H1 (cell line): ENCODE results near the gene RHOC. TPM values are rescaled to one million over a fixed set of nuclear protein-coding genes. Genes with fewer than 3 reads are reported as not detected.

ENCODE experiments used
- CTCF ChIA-PET: fragments of 300-600 bp; sonication (Branson Sonifier 250); formaldehyde crosslinking; loops from one replicate; lab custom pipeline; 2021; ENCODE audit not compliant: partially characterized antibody; lab: Charles Lee
- POLR2A ChIA-PET: fragments of 300-600 bp; sonication (Branson Sonifier 250); formaldehyde crosslinking; loops from one replicate; lab custom pipeline; 2021; ENCODE audit warnings: inconsistent platforms; ENCODE audit not compliant: partially characterized antibody; lab: Charles Lee
- DNase-seq, 2 experiments: peaks; one replicate each; pipeline versions ENCODE4 v3.0.0 to v3.0.0-alpha.2; 2010 to 2022; ENCODE audit warnings: low spot score in 2 of 2, low read depth in 1 of 2, mixed read lengths in 1 of 2
- FAIRE-seq: peaks from 2 replicates; lab custom pipeline; 2011; peaks lifted over from hg19 to GRCh38; lab: Jason Lieb, UNC
- H2AFZ ChIP-seq: 2 replicates; pipeline ENCODE4 v1.8.1; 2012; ENCODE audit warnings: low read length, inconsistent platforms
- H2AK5ac ChIP-seq: 2 replicates; pipeline ENCODE4 v1.6.1; 2013; ENCODE audit warnings: low read depth, low read length
- H2BK120ac ChIP-seq: replicated peaks from 2 replicates; pipeline ENCODE3; 2013; ENCODE audit warnings: low read depth, low read length, inconsistent platforms
- H2BK12ac ChIP-seq: 2 replicates; pipeline ENCODE4 v1.6.1; 2013; ENCODE audit warnings: low read depth, low read length
- H2BK15ac ChIP-seq: 2 replicates; pipeline ENCODE4 v1.6.1; 2013; ENCODE audit warnings: low read length
- H2BK20ac ChIP-seq: 2 replicates; pipeline ENCODE4 v1.6.1; 2013; ENCODE audit warnings: low read length
- H2BK5ac ChIP-seq: 2 replicates; pipeline ENCODE4 v1.6.1; 2013; ENCODE audit warnings: low read depth, low read length
- H3K14ac ChIP-seq: 2 replicates; pipeline ENCODE4 v1.6.1; 2013; ENCODE audit warnings: inconsistent platforms; ENCODE audit not compliant: insufficient read length
- H3K18ac ChIP-seq: 2 replicates; pipeline ENCODE4 v1.6.1; 2013; ENCODE audit warnings: low read length; ENCODE audit errors: extremely low read depth
- H3K23ac ChIP-seq: 2 replicates; pipeline ENCODE4 v1.6.1; 2013; ENCODE audit warnings: inconsistent platforms; ENCODE audit not compliant: insufficient read length
- H3K23me2 ChIP-seq: 2 replicates; pipeline ENCODE4 v1.6.1; 2013; ENCODE audit warnings: low read depth, low read length
- H3K27ac ChIP-seq: 2 replicates; pipeline ENCODE4 v1.6.1; 2011; ENCODE audit warnings: low read depth, low read length, inconsistent platforms
- H3K27me3 ChIP-seq, 4 experiments: replicated peaks in 1 of 4; 1 replicate in 1 of 4; 2 replicates in 3 of 4; pipeline versions ENCODE4 v1.6.1 to v1.8.1; 2011 to 2013; ENCODE audit warnings: low read length in 3 of 4, mild to moderate bottlenecking in 3 of 4, inconsistent platforms in 2 of 4, mixed read lengths in 2 of 4, moderate library complexity in 1 of 4; ENCODE audit not compliant: control insufficient read depth in 3 of 4, insufficient read depth in 3 of 4; ENCODE audit errors: extremely low read depth in 1 of 4
- H3K36me3 ChIP-seq, 4 experiments: 2 replicates each; pipeline versions ENCODE4 v1.6.1 to v1.8.1; 2011 to 2013; ENCODE audit warnings: mild to moderate bottlenecking in 4 of 4, low read length in 3 of 4, moderate library complexity in 2 of 4, control low read depth in 1 of 4, inconsistent platforms in 1 of 4; ENCODE audit not compliant: insufficient read depth in 4 of 4, control insufficient read depth in 2 of 4
- H3K4ac ChIP-seq: replicated peaks from 2 replicates; pipeline ENCODE3; 2013; ENCODE audit warnings: low read length, low read depth, mixed read lengths, inconsistent platforms; ENCODE audit not compliant: insufficient read length
- H3K4me1 ChIP-seq, 4 experiments: replicated peaks in 1 of 4; 1 replicate in 1 of 4; 2 replicates in 3 of 4; pipeline versions ENCODE4 v1.6.1 to v1.8.1; 2011 to 2013; ENCODE audit warnings: low read length in 3 of 4, inconsistent platforms in 2 of 4, mixed read lengths in 1 of 4; ENCODE audit not compliant: insufficient read depth in 4 of 4, control insufficient read depth in 3 of 4
- H3K4me2 ChIP-seq, 2 experiments: 2 replicates each; pipeline versions ENCODE4 v1.6.1 to v1.8.1; 2011 to 2013; ENCODE audit warnings: low read depth in 2 of 2, low read length in 2 of 2, control low read depth in 1 of 2, inconsistent platforms in 1 of 2, mild to moderate bottlenecking in 1 of 2; ENCODE audit not compliant: insufficient read depth in 1 of 2
- H3K4me3 ChIP-seq, 4 experiments: fragments of 200-600, 300-600 bp in 1 of 4; sonication (generic), shearing (Covaris generic), sonication (Bioruptor Twin) in 1 of 4; 2 replicates each; pipeline versions ENCODE4 v1.5.1 to v1.8.1; 2011 to 2016; ENCODE audit warnings: low read length in 4 of 4, low read depth in 3 of 4, control low read depth in 2 of 4, inconsistent platforms in 2 of 4, mild to moderate bottlenecking in 2 of 4, mixed read lengths in 1 of 4, moderate library complexity in 1 of 4; ENCODE audit not compliant: insufficient read depth in 2 of 4; ENCODE audit errors: extremely low read depth in 1 of 4
- H3K56ac ChIP-seq: replicated peaks from 2 replicates; pipeline ENCODE3; 2013; ENCODE audit warnings: low read depth, mild to moderate bottlenecking, mixed read lengths, low read length, inconsistent platforms; ENCODE audit not compliant: insufficient read length
- H3K79me1 ChIP-seq: 2 replicates; pipeline ENCODE4 v1.6.1; 2013; ENCODE audit warnings: low read depth, low read length, control low read depth
- H3K79me2 ChIP-seq, 2 experiments: 2 replicates each; pipeline versions ENCODE4 v1.6.1 to v1.8.1; 2012 to 2013; ENCODE audit warnings: low read length in 2 of 2, mild to moderate bottlenecking in 2 of 2, inconsistent platforms in 1 of 2; ENCODE audit not compliant: insufficient read depth in 2 of 2, control insufficient read depth in 1 of 2
- H3K9ac ChIP-seq, 4 experiments: replicated peaks in 1 of 4; 1 replicate in 1 of 4; 2 replicates in 3 of 4; pipeline versions ENCODE4 v1.6.1 to v1.8.1; 2011 to 2013; ENCODE audit warnings: low read depth in 3 of 4, low read length in 3 of 4, control low read depth in 2 of 4, mild to moderate bottlenecking in 2 of 4, moderate library complexity in 2 of 4, inconsistent platforms in 1 of 4; ENCODE audit errors: extremely low read depth in 1 of 4
- H3K9me3 ChIP-seq, 2 experiments: 2 replicates each; pipeline versions ENCODE4 v1.6.1 to v1.8.1; 2012 to 2013; ENCODE audit warnings: mild to moderate bottlenecking in 2 of 2, moderate library complexity in 2 of 2, control low read depth in 1 of 2, inconsistent platforms in 1 of 2, low read depth in 1 of 2, low read length in 1 of 2, mixed read lengths in 1 of 2; ENCODE audit not compliant: insufficient read depth in 2 of 2
- H4K20me1 ChIP-seq, 2 experiments: replicated peaks in 1 of 2; 2 replicates each; pipeline versions ENCODE3 to v1.8.1; 2011 to 2013; ENCODE audit warnings: inconsistent platforms in 2 of 2, low read length in 2 of 2, mild to moderate bottlenecking in 1 of 2; ENCODE audit not compliant: insufficient read depth in 2 of 2, control insufficient read depth in 1 of 2
- H4K5ac ChIP-seq: 2 replicates; pipeline ENCODE4 v1.6.1; 2013; ENCODE audit warnings: low read length, low read depth, mixed read lengths, inconsistent platforms; ENCODE audit not compliant: insufficient read length
- H4K8ac ChIP-seq: 2 replicates; pipeline ENCODE4 v1.8.0; 2013; ENCODE audit warnings: mild to moderate bottlenecking, moderate library complexity, low read length, inconsistent platforms; ENCODE audit not compliant: insufficient read depth; ENCODE audit errors: extremely low read depth
- H4K91ac ChIP-seq: replicated peaks from 2 replicates; pipeline ENCODE3; 2013; ENCODE audit warnings: low read length, mixed read lengths, inconsistent platforms; ENCODE audit not compliant: insufficient read length
- E2F6 ChIP-seq: IDR thresholded peaks from 2 replicates; pipeline ENCODE4 v1.6.1; 2012; ENCODE audit warnings: inconsistent platforms
- GABPA ChIP-seq: IDR thresholded peaks from 2 replicates; pipeline ENCODE4 v1.6.1; 2011; ENCODE audit warnings: mild to moderate bottlenecking, low read length, moderate library complexity, borderline replicate concordance; ENCODE audit not compliant: insufficient read depth
- HDAC6 ChIP-seq: IDR thresholded peaks from one replicate; pipeline ENCODE4 v1.7.1; 2012; ENCODE audit warnings: low read depth, mild to moderate bottlenecking, inconsistent platforms, low read length, moderate library complexity
- KDM4A ChIP-seq: IDR thresholded peaks from one replicate; pipeline ENCODE4 v1.7.1; 2012; ENCODE audit warnings: low read depth, mild to moderate bottlenecking, moderate library complexity, low read length, inconsistent platforms; ENCODE audit not compliant: severe bottlenecking
- POLR2A ChIP-seq, 2 experiments: IDR thresholded peaks; 1 replicate in 1 of 2; 2 replicates in 1 of 2; pipeline ENCODE4 v1.6.1; 2011; ENCODE audit warnings: low read depth in 2 of 2, low read length in 2 of 2, mild to moderate bottlenecking in 2 of 2; ENCODE audit errors: control extremely low read depth in 1 of 2
- POU5F1 ChIP-seq: IDR thresholded peaks from 2 replicates; pipeline ENCODE4 v1.6.1; 2011; ENCODE audit warnings: low read depth, mild to moderate bottlenecking, low read length, moderate library complexity
- RFX5 ChIP-seq: IDR thresholded peaks from 2 replicates; pipeline ENCODE4 v1.6.1; 2011; ENCODE audit warnings: low read depth, low read length, improper control_type of control experiment, borderline replicate concordance
- RXRA ChIP-seq: IDR thresholded peaks from 2 replicates; pipeline ENCODE4 v1.6.1; 2011; ENCODE audit warnings: low read depth, mild to moderate bottlenecking, low read length, moderate library complexity; ENCODE audit not compliant: insufficient read depth
- SIRT6 ChIP-seq: IDR thresholded peaks from one replicate; pipeline ENCODE4 v1.7.1; 2012; ENCODE audit warnings: low read length, inconsistent platforms
- SIX5 ChIP-seq: IDR thresholded peaks from 2 replicates; pipeline ENCODE4 v1.6.1; 2011; ENCODE audit warnings: mild to moderate bottlenecking, low read depth, low read length
- SP1 ChIP-seq: IDR thresholded peaks from 2 replicates; pipeline ENCODE4 v1.6.1; 2011; ENCODE audit warnings: low read depth, low read length
- SUZ12 ChIP-seq: fragments of 200-600 bp; sonication (generic); IDR thresholded peaks from 2 replicates; pipeline ENCODE4 v1.6.1; 2012; ENCODE audit warnings: mild to moderate bottlenecking, inconsistent platforms, low read length, moderate library complexity, mixed read lengths
- TBP ChIP-seq: IDR thresholded peaks from 2 replicates; pipeline ENCODE4 v1.6.1; 2011; ENCODE audit warnings: low read depth, low read length, improper control_type of control experiment
- YY1 ChIP-seq: IDR thresholded peaks from 2 replicates; pipeline ENCODE4 v1.6.1; 2011; ENCODE audit warnings: low read depth, mild to moderate bottlenecking, low read length
- WGBS, 2 experiments: shearing (Covaris generic) in 1 of 2; methylation state at CpG; one replicate each; pipeline versions ENCODE4 v1.1.6 to v1.1.7; 2013 to 2015; ENCODE audit warnings: low lambda C conversion rate in 2 of 2, mixed read lengths in 2 of 2, inconsistent platforms in 1 of 2, low coverage in 1 of 2, missing lambda C conversion rate in 1 of 2; ENCODE audit not compliant: insufficient replicate concordance in 2 of 2, insufficient coverage in 1 of 2, insufficient read length in 1 of 2; ENCODE audit errors: extremely low coverage in 1 of 2, missing lambda C conversion rate in 1 of 2; 5-methylcytosine and 5-hydroxymethylcytosine counted together
- polyA plus RNA-seq, 7 experiments: library from polyadenylated mRNA; depleted of rRNA in 3 of 7; stranded (reverse) in 5 of 7; unstranded in 2 of 7; fragments of >200 nt in 5 of 7; fragments of 200-250 nt in 2 of 7; gene quantifications; 1 replicate in 5 of 7; 2 replicates in 1 of 7; 4 replicates in 1 of 7; pipeline versions ENCODE4 v1.2.1 to v1.2.3, GENCODE V29; 2011 to 2013; ENCODE audit warnings: missing spikeins in 2 of 7, mixed read lengths in 2 of 7
- total RNA-seq: library from RNA; stranded (reverse); fragmentation: NEBNext Ultra II Directional; extraction: Animal tissue kit (Norgen Biotek cat#: 25700); gene quantifications from 2 replicates; pipeline ENCODE4 v1.2.1, GENCODE V29; 2021

RHOC gene
- total and polyA plus RNA-seq, 2 of the 8 experiments (the other 6 are each of a cell fraction or from before 2014, with no cell fraction given): 53.6 to 97.5 TPM

GRCh38 chr1:112710159-112710558 lies 3.2 kb upstream of the RHOC start:
- H3K23ac ChIP-seq: no peak overlapping the region
- H4K91ac ChIP-seq: no peak overlapping the region
- FAIRE-seq: no peak
- ChIA-PET POLR2A (interaction anchor here (0.7 to 1.8 kb wide), 3 partner anchors 8 to 91 kb away, joined by 3 to 7 read pairs (median 4); partner anchors contain the start of genes CAPZA1 and ST7L), CTCF (interaction anchor here (0.6 to 14.2 kb wide), 9 partner anchors 12 to 1192 kb away, joined by 3 to 547 read pairs (median 3); partner anchors contain the start of gene MOV10)
- no peak for TF ChIP-seq SIRT6
- TF ChIP-seq GABPA: no peak
- no peak for TF ChIP-seq POU5F1
- no peak for TF ChIP-seq SP1
- no peak for TF ChIP-seq TBP
- TF ChIP-seq RXRA: no peak
- TF ChIP-seq SIX5: no peak
- TF ChIP-seq SUZ12: no peak
- TF ChIP-seq RFX5: no peak
- no peak for TF ChIP-seq E2F6
- no peak for TF ChIP-seq POLR2A (IDR thresholded peaks at IDR 0.05; ENCODE audit: control extremely low read depth in 1 of 2, low read depth in 2 of 2, low read length in 2 of 2)
- TF ChIP-seq YY1: no peak
- no peak for TF ChIP-seq HDAC6
- no peak for TF ChIP-seq KDM4A
- no peak overlapping the region for H4K5ac ChIP-seq
- no peak overlapping the region for H3K18ac ChIP-seq
- H2BK120ac ChIP-seq: no peak overlapping the region
- no peak for DNase-seq
- no peak overlapping the region for H2AK5ac ChIP-seq
- H3K4ac ChIP-seq: no peak overlapping the region
- peaks cover 15% of the 10 kb centered on the region; the same call in 1 of the 2 replicates for H3K23me2 ChIP-seq
- H3K79me1 ChIP-seq: no peaks in the 10 kb centered on the region
- no peak overlapping the region for H3K27ac ChIP-seq
- H3K56ac ChIP-seq: no peak overlapping the region
- no peak overlapping the region for H3K14ac ChIP-seq
- H2BK12ac ChIP-seq: no peak overlapping the region
- H2AFZ ChIP-seq: no peak overlapping the region
- H2BK20ac ChIP-seq: no peak overlapping the region
- H3K36me3 ChIP-seq: peaks cover 0 to 5% (median 3%) of the 10 kb centered on the region in 4 experiments; a peak in 4 of 8 replicates
- no peaks in the 10 kb centered on the region for H3K9me3 ChIP-seq
- H3K9ac ChIP-seq: no peak overlapping the region
- WGBS, 2 experiments: 97% methylated on average over 7 of the region's 7 CpGs; no CpG with 5 or more reads in 1 of the 2 experiments
- H3K27me3 ChIP-seq: peaks cover 0 to 17% (median 5%) of the 10 kb centered on the region in 4 experiments; a peak in 4 of 7 replicates
- H3K79me2 ChIP-seq: no peaks in the 10 kb centered on the region
- H4K20me1 ChIP-seq: peaks cover 0 to 12% of the 10 kb centered on the region in 2 experiments
- H3K4me2 ChIP-seq: no peak overlapping the region
- no peak overlapping the region for H4K8ac ChIP-seq
- H3K4me1 ChIP-seq: peaks cover 7 to 34% (median 24%) of the 10 kb centered on the region in 4 experiments
- H3K4me3 ChIP-seq: no peak overlapping the region
- H2BK5ac ChIP-seq: no peak overlapping the region
- H2BK15ac ChIP-seq: no peak overlapping the region
